PC-9 (cell line): ENCODE measurements around the gene ULK3. TPM values are rescaled to one million over a fixed set of nuclear protein-coding genes. Genes with fewer than 3 reads are reported as not detected.

Experiments used
- BruUV-seq: library from RNA; stranded (reverse); fragments of 400-500 nt; replicated peaks from 2 replicates; lab custom pipeline; 2021; lab: Mats Ljungman, UMichigan
- CTCF ChIA-PET: fragments of 300-600 bp; sonication (Branson Sonifier 250); formaldehyde crosslinking; loops from one replicate; lab custom pipeline; 2022; ENCODE audit warnings: antibody characterized with exemption; lab: Charles Lee
- POLR2A ChIA-PET: fragments of 300-600 bp; sonication (Branson Sonifier 250); formaldehyde crosslinking; loops from one replicate; lab custom pipeline; 2022; ENCODE audit warnings: antibody characterized with exemption; ENCODE audit not compliant: unreplicated experiment; lab: Charles Lee
- DNase-seq, 2 experiments: peaks; one replicate each; pipeline versions ENCODE4 v3.0.0 to v3.0.0-alpha.2; 2015 to 2022; ENCODE audit warnings: mixed read lengths in 1 of 2
- H2AFZ ChIP-seq: fragments of 200-600 bp; sonication (generic); 2 replicates; pipeline ENCODE4 v1.8.1; 2017; ENCODE audit warnings: antibody characterized with exemption
- H3F3A ChIP-seq: fragments of 200-600 bp; sonication (generic); 2 replicates; pipeline ENCODE4 v1.8.1; 2017; ENCODE audit warnings: antibody characterized with exemption, mild to moderate bottlenecking, low read depth; ENCODE audit not compliant: insufficient read depth
- H3K27ac ChIP-seq: fragments of 200-600 bp; sonication (generic); 2 replicates; pipeline ENCODE4 v1.6.1; 2016; ENCODE audit warnings: mixed run types
- H3K27me3 ChIP-seq: fragments of 200-600 bp; sonication (generic); 2 replicates; pipeline ENCODE4 v1.6.1; 2016; ENCODE audit warnings: low read depth, mixed run types; ENCODE audit not compliant: insufficient read depth
- H3K36me3 ChIP-seq: fragments of 200-600 bp; sonication (generic); 2 replicates; pipeline ENCODE4 v1.6.1; 2016; ENCODE audit warnings: low read depth, mixed run types
- H3K4me1 ChIP-seq: fragments of 200-600 bp; sonication (generic); replicated peaks from 2 replicates; pipeline ENCODE4 v1.6.1; 2016; ENCODE audit warnings: mixed run types; ENCODE audit not compliant: insufficient read depth
- H3K4me2 ChIP-seq: fragments of 200-600 bp; sonication (generic); 2 replicates; pipeline ENCODE4 v1.6.1; 2017; ENCODE audit warnings: mixed run types
- H3K4me3 ChIP-seq: fragments of 200-600 bp; sonication (generic); 2 replicates; pipeline ENCODE4 v1.6.1; 2016; ENCODE audit warnings: mixed run types
- H3K79me2 ChIP-seq: fragments of 200-600 bp; sonication (generic); 2 replicates; pipeline ENCODE4 v1.6.1; 2017; ENCODE audit warnings: low read depth, mixed run types
- H3K9me2 ChIP-seq: fragments of 200-600 bp; sonication (generic); 2 replicates; pipeline ENCODE4 v1.8.1; 2017; ENCODE audit warnings: mild to moderate bottlenecking; ENCODE audit not compliant: insufficient read depth
- H3K9me3 ChIP-seq: fragments of 200-600 bp; sonication (generic); 2 replicates; pipeline ENCODE4 v1.8.1; 2016; ENCODE audit warnings: low read depth; ENCODE audit not compliant: insufficient read depth
- H4K20me1 ChIP-seq: fragments of 200-600 bp; sonication (generic); 2 replicates; pipeline ENCODE4 v1.8.1; 2017; ENCODE audit not compliant: insufficient read depth
- EZH2 ChIP-seq: fragments of 200-600 bp; sonication (generic); IDR thresholded peaks from 2 replicates; pipeline ENCODE4 v1.8.0; 2017; ENCODE audit warnings: antibody characterized with exemption, low read depth
- intact Hi-C: fragments of 100-400 bp; cut with micrococcal nuclease; formaldehyde crosslinking; loops from one replicate; pipeline ENCODE4 v1.10.0; 2022; ENCODE audit not compliant: unreplicated experiment
- total RNA-seq: library from RNA; stranded (reverse); gene quantifications from 2 replicates; pipeline ENCODE4 v1.2.3, GENCODE V29; 2021
- TF ChIP-seq, protein P1 (sequence below): fragments of 200-600 bp; sonication (generic); conservative IDR thresholded peaks from 2 replicates; pipeline ENCODE4 v1.6.1; 2017; ENCODE audit warnings: mixed run types, antibody characterized with exemption, mild to moderate bottlenecking, moderate library complexity

ULK3 gene
- total RNA-seq, 1 experiment from 2014 or later = 30.2 TPM

DNA sequence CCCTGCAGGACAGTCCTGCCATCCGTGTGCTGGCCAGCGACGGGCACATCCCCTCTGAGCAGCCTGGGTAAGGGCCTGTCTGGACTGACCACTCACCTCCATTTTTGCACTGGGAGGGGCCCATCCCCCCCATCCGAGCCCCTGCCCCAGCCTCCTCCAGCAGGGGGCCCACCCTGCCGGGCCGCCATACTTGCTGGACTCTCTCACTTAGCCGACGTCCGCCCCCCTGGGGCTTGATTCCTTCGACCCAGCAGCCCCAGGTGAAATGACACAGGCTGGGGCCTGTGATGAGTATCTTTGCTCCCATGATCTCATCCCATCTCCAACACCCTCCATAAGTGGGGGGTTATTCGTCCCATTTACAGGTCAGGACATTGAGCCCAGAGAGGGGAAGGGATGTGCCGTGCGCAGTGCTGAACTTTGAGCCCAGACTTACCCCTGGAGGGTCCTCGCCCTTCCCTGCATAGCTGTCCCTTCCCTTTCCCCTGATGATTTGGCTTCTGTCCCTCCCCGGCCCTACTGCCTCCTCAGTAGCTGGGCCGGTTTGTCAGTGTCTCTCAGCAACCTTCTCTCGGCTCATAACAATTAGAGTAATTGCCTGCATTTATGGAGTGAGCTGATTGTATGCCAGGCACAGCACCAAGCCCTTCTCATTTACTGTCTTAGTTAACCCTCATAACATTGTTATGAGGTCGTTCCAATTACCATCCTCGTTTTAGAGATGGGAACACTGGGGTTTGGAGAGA, 26.2 kb downstream of the ULK3 start:
- BruUV-seq = no TSS peak
- ChIA-PET POLR2A (interaction anchor here (0.6 kb wide), 2 partner anchors 9 to 88 kb away, joined by 4 to 5 read pairs; no protein-coding TSS in a partner anchor), CTCF (interaction anchor here (1.0 kb wide), 1 partner anchor 85 kb away, joined by 5 read pairs; no protein-coding TSS in a partner anchor)
- Histone ChIP-seq H3K9me3 (no peaks in the 10 kb centered on the region), H2AFZ (no peak overlapping the region), H3K79me2 (no peaks in the 10 kb centered on the region), H3K36me3 (no peaks in the 10 kb centered on the region), H3K27ac (0 out of 2 replicates have a peak overlapping the region, but pooled peaks have one; percentile 4), H3K27me3 (no peaks in the 10 kb centered on the region), H3F3A (peaks cover 22% of the 10 kb centered on the region), H3K9me2 (no peaks in the 10 kb centered on the region), H3K4me1 (peaks cover 37% of the 10 kb centered on the region), H3K4me3 (no peak overlapping the region), H4K20me1 (no peaks in the 10 kb centered on the region), H3K4me2 (peak overlapping the region; percentile 23; the same call in 1 of the 2 replicates)
- TF ChIP-seq EZH2 = no peak
- TF ChIP-seq, protein P1, sequence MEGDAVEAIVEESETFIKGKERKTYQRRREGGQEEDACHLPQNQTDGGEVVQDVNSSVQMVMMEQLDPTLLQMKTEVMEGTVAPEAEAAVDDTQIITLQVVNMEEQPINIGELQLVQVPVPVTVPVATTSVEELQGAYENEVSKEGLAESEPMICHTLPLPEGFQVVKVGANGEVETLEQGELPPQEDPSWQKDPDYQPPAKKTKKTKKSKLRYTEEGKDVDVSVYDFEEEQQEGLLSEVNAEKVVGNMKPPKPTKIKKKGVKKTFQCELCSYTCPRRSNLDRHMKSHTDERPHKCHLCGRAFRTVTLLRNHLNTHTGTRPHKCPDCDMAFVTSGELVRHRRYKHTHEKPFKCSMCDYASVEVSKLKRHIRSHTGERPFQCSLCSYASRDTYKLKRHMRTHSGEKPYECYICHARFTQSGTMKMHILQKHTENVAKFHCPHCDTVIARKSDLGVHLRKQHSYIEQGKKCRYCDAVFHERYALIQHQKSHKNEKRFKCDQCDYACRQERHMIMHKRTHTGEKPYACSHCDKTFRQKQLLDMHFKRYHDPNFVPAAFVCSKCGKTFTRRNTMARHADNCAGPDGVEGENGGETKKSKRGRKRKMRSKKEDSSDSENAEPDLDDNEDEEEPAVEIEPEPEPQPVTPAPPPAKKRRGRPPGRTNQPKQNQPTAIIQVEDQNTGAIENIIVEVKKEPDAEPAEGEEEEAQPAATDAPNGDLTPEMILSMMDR = no peak
- intact Hi-C loops = loop anchor here (5.0 kb wide), 1 partner anchor 86 kb away; no protein-coding TSS in a partner anchor
- DNase-seq = no peak

- peaks cover 37% of the 10 kb centered on the region for H3K4me1 ChIP-seq
- no peak overlapping the region for H3K4me2 ChIP-seq
- H3K36me3 ChIP-seq = no peaks in the 10 kb centered on the region
- H3K4me3 ChIP-seq = no peak overlapping the region
- ChIA-PET POLR2A (no interaction called here), CTCF (no interaction called here)
- no peak for DNase-seq
- TF ChIP-seq, protein P1 = no peak
- no peak for TF ChIP-seq EZH2
- no TSS peak for BruUV-seq
- H3F3A ChIP-seq = peaks cover 22% of the 10 kb centered on the region
- no peaks in the 10 kb centered on the region for H4K20me1 ChIP-seq
- no peak overlapping the region for H2AFZ ChIP-seq
- H3K79me2 ChIP-seq = no peaks in the 10 kb centered on the region
- intact Hi-C loops = loop anchor here (5.0 kb wide), 1 partner anchor 86 kb away; no protein-coding TSS in a partner anchor
- H3K27me3 ChIP-seq = no peaks in the 10 kb centered on the region
- H3K9me2 ChIP-seq = no peaks in the 10 kb centered on the region
- H3K27ac ChIP-seq = no peak overlapping the region
- no peaks in the 10 kb centered on the region for H3K9me3 ChIP-seq
These were observed 27.0 kb downstream of the ULK3 start for GRCh38 chr15:74815961-74816360.

DNA sequence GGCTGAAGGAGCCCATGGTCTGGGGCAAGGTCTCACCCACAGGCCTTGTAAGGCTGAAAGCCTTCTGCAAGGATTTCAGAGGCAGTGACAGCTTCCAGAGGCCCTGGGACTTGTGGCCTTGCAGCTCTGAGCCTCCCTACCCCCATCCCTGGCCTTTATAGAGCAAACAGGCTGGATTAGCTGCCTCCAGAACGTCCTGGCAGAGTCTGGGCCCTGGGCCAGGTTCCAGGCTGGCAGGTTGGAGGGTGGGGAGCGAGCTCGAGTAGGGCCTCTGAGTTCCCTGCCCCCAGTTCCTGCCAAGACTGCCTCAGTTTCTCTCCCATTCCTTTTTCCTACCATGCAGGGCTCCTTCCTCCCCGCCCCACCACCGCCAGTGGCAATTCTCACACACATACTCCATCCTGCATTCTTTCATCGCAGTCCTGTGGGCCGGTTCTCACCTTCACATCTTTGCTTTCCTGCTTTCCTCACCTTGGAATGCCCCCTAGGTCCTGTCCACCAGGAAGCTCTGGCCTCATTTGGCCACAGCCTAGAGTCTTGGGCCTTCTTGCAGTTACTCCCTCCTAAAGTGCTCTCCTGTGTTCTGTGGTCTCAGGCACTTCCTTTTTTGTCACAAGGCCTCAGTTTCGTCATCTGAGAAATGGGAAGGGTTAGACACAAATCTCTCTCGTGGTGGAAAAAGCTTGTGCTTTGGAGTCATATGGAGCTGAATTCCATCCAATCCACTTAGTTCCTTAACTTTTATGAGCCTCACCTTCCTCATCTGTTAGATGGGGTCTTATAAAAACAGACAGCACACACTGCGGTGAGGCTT, 27.6 kb downstream of the ULK3 start:
- ChIA-PET CTCF (no interaction called here), POLR2A (interaction anchor here (0.6 kb wide), 1 partner anchor 20 kb away, joined by 10 read pairs; no protein-coding TSS in a partner anchor)
- H3K4me3 ChIP-seq = no peak overlapping the region
- H3K9me2 ChIP-seq = no peaks in the 10 kb centered on the region
- peaks cover 22% of the 10 kb centered on the region for H3F3A ChIP-seq
- no peaks in the 10 kb centered on the region for H3K36me3 ChIP-seq
- BruUV-seq = no TSS peak
- no peak overlapping the region for H2AFZ ChIP-seq
- intact Hi-C loops = loop anchor here (5.0 kb wide), 1 partner anchor 87 kb away; no protein-coding TSS in a partner anchor
- no peaks in the 10 kb centered on the region for H3K79me2 ChIP-seq
- H4K20me1 ChIP-seq = no peaks in the 10 kb centered on the region
- peaks cover 37% of the 10 kb centered on the region for H3K4me1 ChIP-seq
- H3K27me3 ChIP-seq = no peaks in the 10 kb centered on the region
- DNase-seq = peak in 1 of 2 experiments; percentile 38
- H3K9me3 ChIP-seq = no peaks in the 10 kb centered on the region
- TF ChIP-seq, protein P1 = no peak
- TF ChIP-seq EZH2 = no peak
- no peak overlapping the region for H3K27ac ChIP-seq
- H3K4me2 ChIP-seq = 0 out of 2 replicates have a peak overlapping the region, but pooled peaks have one; percentile 1
